ENCODE results near the gene HDAC2.

DNA sequence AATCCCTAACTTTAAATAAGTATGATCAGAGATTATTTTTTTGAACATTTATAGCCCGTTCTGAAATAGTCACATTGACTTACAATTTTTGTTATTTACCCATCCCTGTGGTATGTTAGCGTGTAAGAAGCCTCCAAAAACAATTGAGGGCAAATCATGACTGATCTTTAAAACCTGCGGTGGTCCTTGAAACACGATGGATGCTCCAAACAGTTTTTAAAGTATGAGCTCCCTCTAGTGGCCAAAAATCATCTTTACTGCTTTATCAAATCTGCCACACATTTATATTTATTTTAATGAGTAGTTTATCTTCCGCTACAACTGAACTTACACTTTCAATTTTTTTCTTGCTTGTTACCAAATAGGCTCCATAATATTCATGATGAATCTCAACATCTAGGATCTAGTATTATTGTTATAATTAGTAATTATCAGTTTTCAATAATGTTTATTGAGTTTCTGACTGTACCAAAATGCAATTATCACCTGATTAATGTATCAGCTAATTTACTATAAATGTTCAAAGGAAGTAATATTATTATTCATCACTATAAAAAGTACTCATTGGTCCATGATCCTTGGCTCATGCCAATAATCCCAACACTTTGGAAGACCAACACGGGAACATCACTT, 61.6 kb downstream of the HDAC2 start:
- TF ChIP-seq EP300 (IDR thresholded peaks at IDR 0.05; ENCODE audit: borderline replicate concordance) = no peak
- no peak for TF ChIP-seq YY1 (IDR thresholded peaks at IDR 0.05; ENCODE audit: low read depth)
- TF ChIP-seq FOXM1 (IDR thresholded peaks at IDR 0.05; ENCODE audit: borderline replicate concordance, low read depth) = no peak
- TF ChIP-seq CREB1 (IDR thresholded peaks at IDR 0.05; ENCODE audit: low read depth) = no peak
- no peak for TF ChIP-seq TCF12 (IDR thresholded peaks at IDR 0.05; ENCODE audit: low read depth)
- TF ChIP-seq MAX (IDR thresholded peaks at IDR 0.05) = no peak
- TF ChIP-seq ZBTB7A (IDR thresholded peaks at IDR 0.05; ENCODE audit: low read depth) = no peak
